Left cardiac atrium (tissue), 4 donors: ENCODE results near the gene FAM163A. TPM values are rescaled to one million over a fixed set of nuclear protein-coding genes. Genes with fewer than 3 reads are reported as not detected.
"Not testable (repeated sequence)": the region's sequence is repeated elsewhere in the genome, so short reads cannot be mapped to it uniquely, and the experiment has no call there.

Experiments
- ATAC-seq, 2 donors: fragments of 200-7000 bp; cut with Tn5 transposase; one replicate each; pipeline ENCODE4 v1.9.1; 2020; ENCODE audit warnings: mild to moderate bottlenecking in 2 of 2, moderate library complexity in 2 of 2
- DNase-seq: peaks from one replicate; pipeline ENCODE4 v3.0.0-alpha.2; 2020
- intact Hi-C, 2 donors: fragments of 100-400 bp; cut with DNase I; formaldehyde crosslinking; loops; one replicate each; pipeline versions ENCODE4 v1.14.1 to v1.15.1; 2022 to 2023
- total RNA-seq, 2 donors: library from RNA; stranded (reverse); fragmentation: NEBNext Ultra II Directional; extraction: Animal tissue kit (Norgen Biotek cat#: 25700); gene quantifications; one replicate each; pipeline ENCODE4 v1.2.1, GENCODE V29; 2021
- donor health status: DM: no; HTN: yes; CAD: no.
- donor health status: DM: no; HTN: yes; CAD: no; lungs with severe emphysema.
- donor health status: DM: yes; HTN: yes; CAD: no.
- donor health status: Dilated cardiomyopathy.

The FAM163A gene
- total RNA-seq, 2 donors from 2014 or later = 0.27 TPM; not detected in 1

DNA sequence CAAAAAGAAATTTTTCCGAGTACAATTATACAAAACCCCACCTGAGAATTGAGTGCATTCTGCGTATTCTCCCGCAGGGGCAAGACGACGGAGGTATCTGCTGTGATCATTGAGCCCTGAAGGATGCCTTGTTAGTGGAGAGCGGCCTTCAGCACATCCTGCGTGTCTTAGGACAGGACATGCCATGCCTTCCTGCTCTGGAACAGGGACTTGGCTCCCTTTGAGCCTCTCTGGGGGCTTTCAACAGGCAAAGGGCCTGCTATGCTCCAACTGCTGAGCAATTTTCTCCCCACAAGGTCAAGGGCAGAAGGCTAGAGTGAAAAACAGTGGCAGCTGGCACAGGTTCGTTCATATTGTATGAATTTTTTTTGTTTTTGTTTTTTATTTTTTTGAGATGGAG, 82.1 kb downstream of the FAM163A start:
- intact Hi-C loops = no loop called here
- peak in 1 of 2 donors; percentile 70 for ATAC-seq
- no peak for DNase-seq

DNA sequence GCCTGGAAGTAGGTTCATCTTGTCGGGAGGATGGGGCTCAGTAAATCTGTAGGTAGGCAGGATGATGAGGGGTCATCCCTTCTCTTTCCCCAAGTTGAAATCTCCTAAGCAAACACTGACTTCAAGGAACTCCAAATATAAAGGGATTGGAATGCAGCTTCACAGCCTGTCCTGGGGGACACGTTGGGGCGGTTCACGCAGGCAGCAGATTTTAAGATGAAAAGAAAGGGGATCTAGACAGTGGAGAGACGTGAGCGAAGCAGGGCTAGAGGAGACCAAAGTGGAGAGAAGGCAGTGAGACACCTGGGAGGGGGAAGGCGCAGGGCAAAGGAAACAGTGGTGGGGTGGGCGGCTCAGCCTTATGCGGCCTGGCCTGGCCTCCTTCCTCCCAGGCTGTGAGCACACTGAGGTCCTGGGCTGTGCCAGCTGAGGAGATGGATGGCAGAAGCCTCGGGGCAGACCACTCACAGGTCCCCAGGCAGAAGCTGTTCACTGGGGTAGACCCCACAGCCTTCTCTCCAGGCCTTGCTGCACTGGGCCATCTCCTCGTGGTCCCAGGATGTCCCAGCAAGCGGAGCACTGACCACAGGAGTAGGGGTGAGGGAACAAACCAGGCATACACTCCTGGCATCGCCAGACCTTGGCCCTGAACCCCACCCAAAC, 82.8 kb downstream of the FAM163A start:
- DNase-seq = no peak
- no peak for ATAC-seq
- intact Hi-C loops = no loop called here

DNA sequence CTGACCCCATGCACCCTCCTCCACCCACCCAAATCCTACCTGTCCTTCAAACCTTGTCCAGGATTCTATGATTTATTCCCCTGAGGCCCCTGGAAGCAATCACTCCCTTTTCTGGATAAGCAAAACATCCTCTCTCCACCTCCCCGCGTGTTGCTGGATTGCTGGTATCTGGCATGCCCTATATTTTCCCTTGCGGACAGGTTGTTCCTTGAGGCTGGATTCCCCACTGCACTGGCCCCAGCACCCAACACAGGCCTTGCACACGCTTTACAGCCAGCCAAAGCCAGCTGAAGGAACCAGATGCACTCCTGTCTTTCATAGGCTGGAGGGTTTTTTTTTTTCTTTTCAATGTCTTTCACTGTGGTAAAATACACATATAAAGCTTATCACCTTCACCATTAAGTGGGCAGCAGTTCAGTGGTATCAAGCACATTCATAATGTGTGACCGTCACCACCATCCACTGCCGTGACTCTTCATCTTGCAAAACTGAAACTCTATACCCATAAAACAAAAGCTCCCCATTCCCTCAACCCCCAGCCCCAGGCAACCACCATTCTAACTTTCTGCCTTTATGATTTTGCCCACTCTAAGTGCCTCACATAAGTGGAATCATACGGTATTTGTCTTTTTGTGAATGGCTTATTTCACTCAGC, 83.7 kb downstream of the FAM163A start:
- no peak for ATAC-seq
- intact Hi-C loops = no loop called here

DNA sequence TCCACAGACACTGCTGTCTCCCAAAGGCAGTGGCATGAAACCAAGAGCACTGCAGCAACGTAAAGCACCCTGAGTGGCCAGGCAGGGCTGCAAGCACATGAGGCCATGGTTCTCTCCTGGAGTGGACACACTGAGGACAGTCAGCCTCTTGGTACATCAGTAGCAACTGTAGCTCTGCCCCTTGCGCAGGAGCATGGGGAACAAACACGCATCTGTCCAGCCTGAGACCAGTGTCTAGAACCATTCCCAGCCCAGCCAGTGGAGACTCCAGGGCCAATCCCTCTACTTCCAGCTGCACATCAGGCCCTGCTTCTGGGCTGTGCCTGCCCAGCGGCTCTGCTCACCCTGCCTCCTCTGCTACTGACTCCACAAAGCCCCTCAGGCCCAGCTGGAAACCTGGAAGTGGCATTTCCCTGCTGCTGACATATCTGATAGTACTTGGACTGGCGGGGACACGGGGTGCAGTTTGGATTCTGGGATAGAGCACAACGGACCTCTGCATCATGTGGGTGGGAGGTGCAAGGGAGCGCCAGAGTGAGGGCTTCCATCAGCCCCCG, 85.5 kb downstream of the FAM163A start:
- ATAC-seq (no peak), DNase-seq (no peak)
- intact Hi-C loops = no loop called here

More for the DNA sequence above, 83.7 kb downstream of the FAM163A start:
- DNase-seq = no peak

DNA sequence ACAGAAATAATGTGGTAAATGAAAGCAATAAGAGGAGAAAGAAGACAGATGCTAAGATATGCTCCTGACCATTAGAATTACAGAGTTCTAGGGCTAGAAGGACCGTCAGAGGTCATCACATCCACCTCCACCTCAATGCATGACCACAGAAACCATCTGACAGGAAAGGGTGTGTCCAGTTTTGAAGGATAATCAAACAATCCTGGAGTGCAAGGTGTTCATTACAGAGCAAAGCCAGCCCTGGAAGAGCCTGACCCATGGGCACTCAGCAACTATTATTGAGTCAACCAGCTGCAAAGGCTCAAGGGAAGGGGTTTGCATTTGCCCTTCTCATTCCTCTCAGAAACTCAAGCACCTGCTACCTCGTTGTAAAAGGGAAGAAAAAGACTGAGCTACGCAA, 88.1 kb downstream of the FAM163A start:
- intact Hi-C loops = no loop called here
- ATAC-seq = no peak
- no peak for DNase-seq

DNA sequence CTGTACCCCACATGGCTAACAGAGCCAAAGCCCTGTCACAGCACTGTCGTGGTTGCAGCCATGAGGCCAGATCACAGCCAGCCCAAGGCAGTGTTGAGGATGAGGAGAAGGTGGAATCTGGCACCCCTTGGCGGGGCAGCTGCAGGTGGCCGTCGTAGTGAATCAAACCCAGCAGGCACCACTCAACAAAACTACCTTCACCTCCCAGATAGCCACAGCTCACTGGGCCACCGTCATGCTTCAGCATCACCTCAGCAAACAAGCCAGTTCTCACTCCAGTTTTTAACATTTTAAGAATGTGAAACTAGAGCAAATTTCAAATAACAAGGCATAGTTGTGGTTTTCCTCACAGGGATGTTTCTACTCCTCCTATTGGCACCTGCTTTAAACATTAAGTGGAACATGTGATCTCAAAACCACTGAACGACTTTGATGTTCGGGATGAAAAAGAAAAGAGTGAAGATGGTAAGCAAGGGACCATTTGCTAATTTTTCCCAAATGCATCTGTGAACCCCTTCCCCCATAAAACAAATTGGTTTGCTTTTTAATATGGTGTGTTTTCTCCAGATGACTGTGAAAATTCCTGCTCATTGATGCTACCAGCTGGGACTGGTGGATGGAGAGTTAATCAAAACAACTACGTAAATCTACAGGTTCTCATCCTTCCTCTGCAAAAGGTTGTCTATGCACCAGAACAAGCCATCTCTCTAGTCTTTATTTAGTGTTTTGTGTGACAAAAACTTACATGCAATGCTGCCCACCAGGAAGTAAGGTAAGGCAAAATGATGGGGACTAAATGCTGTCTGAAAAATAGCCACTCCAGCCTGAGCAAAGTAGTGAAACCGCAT, 89.0 kb downstream of the FAM163A start:
- no peak for ATAC-seq
- intact Hi-C loops = no loop called here
- DNase-seq = no peak

DNA sequence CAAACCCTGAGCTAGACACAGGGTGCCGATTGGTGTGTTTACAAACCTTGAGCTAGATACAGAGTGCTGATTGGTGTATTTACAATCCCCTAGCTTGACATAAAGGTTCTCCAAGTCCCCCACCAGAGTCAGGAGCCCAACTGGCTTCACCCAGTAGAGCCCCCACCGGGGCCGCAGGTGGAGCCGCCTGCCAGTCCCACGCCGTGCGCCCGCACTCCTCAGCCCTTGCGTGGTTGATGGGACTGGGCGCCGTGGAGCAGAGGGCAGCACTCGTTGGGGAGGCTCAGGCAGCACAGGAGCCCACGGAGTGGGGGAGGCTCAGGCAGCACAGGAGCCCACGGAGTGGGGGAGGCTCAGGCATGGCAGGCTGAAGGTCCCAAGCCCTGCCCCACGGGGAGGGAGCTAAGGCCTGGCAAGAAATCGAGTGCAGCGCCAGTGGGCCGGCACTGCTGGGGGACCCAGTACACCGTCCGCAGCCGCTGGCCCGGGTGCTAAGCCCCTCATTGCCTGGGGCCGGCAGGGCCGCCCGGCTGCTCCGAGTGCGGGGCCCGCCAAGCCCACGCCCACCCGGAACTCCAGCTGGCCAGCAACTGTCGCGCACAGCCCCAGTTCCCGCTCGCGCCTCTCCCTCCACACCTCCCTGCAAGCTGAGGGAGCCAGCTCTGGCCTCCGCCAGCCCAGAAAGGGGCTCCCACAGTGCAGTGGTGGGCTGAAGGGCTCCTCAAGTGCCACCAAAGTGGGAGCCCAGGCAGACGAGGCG, 93.8 kb downstream of the FAM163A start:
- ATAC-seq, DNase-seq, intact Hi-C loops: not testable (repeated sequence)

DNA sequence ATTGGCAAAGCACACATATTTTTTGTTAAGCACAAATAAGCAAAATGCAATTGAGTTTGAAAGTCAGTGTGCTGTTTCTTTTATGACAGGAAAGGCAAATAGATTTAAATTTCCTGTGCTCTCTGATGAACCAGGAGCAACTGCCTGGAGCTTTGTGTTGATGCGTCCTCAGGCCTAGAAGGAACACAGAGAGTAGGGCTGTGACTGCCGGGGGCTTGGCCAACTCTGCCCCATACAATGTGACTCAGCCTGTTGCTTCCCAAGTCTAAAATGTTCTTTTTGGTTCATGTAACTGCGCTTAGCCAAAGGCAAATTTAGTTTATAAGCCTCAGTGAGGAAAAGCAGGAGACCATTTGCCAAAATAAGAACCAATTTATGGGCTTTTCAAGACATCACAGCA, 97.0 kb downstream of the FAM163A start:
- no peak for ATAC-seq
- DNase-seq = no peak
- intact Hi-C loops = no loop called here

DNA sequence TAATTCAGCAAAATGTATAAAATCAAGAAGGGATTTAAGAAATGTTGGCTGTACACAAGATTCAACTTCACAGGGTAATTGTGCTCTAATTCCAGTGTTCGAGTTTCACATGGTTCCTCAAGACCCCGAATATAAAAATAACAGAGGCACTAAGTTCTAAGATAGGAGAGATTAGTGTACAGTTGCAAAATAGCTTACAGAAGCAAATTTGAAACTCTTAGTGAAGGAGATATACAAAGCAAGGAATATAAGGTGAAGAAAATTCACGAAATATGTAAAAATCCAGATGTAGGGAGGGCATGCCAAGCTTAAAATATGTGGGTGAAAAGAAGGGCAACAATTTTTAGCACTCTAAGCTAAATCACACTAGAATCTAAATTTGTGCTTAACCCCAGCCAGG, 105.1 kb downstream of the FAM163A start:
- ATAC-seq (no peak), DNase-seq (no peak)
- intact Hi-C loops = no loop called here

DNA sequence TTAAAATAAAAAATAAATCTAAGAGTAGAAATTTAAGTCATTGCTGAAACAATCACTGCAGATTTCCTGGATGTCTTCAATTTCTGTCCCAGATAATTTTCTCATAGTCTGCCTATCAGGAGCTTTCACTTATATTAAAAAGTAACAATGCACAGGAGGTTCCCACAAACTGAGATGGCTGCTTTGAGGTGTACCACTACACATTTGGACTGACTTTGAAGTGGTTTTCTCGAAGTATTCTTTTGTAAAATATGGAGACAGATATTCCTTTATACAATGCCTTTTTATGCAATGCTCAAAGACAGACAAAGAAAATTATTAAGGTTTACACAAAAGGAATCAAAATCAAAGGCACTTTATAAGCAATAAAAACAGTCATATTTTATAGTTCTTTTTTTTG, 110.0 kb downstream of the FAM163A start:
- intact Hi-C loops = no loop called here
- ATAC-seq (no peak), DNase-seq (no peak)

DNA sequence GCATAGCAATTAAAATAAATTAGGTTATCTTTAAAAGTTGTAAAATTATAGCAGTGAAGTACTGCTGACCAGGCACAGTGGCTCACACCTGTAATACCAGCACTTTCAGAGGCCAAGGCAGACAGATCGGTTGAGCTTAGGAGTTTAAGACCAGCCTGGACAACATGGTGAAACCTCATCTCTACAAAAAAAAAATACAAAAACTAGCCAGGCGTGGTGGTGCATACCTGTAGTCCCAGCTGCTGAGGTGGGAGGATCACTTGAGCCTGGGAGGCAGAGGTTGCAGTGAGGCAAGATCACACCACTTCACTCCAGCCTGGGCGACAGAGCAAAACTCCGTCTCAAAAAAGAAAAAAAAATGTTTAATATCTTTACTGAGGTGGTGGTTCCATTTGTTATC, 112.7 kb downstream of the FAM163A start:
- DNase-seq, intact Hi-C loops, ATAC-seq: not testable (repeated sequence)

DNA sequence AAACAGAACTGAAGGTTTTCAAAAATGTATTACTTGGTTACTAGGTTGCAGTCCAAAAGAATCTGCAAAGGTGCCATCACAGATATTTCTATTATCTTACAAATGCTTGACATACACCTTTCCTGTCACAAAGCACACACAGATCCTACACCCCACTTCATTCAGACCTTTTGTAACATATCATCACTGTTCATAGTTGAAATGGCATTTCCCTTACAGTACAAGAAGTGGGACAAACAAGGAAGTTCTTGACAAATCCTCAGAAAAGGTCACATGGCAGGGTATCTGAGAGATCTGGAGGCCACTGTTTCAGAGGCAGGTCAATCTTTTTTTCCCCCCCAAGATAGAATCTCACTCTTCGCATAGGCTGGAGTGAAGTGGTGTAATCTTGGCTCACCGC, 113.2 kb downstream of the FAM163A start:
- intact Hi-C loops = no loop called here

DNA sequence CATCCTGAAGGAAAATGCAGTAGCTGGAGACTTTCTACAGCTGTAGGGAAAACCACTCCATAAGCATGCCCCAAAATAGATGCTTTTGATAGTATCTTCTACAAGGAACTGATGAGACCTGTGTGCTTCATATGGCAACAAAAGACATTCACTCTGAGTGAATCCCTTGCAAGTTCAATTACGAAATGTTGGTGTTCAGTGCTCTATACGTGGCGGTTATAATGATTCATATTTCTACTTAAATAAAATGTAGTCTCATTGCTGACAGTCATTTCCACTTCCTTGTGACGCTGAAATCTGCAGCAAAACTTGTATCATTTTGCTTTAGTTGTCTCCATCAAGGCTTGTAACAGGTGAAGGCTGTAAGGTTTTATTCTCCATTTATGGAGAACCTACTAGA, 113.9 kb downstream of the FAM163A start:
- ATAC-seq = no peak

More for the DNA sequence above, 113.2 kb downstream of the FAM163A start:
- no peak for DNase-seq
- ATAC-seq = no peak

DNA sequence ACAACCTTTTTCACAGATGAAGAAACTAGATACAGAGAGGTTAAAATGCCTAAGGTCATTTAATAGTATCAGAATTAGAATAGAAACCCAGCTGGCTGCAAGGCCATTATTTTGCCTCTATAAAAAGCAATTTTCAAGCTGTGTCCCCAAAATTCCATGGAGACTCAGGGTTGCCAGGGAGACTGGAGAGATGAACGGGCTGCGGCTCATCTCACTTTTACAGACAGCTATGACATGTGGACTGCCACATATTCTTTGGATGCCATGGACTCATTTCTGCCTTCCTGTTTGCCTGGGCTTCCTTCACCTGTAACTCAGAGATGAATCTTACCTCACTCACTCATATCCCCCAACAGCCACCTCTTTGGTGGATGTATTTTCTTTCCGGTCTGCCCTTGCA, 117.6 kb downstream of the FAM163A start:
- DNase-seq (no peak), ATAC-seq (no peak)
- intact Hi-C loops = no loop called here

More for the DNA sequence above, 113.9 kb downstream of the FAM163A start:
- DNase-seq = no peak
- intact Hi-C loops = no loop called here

DNA sequence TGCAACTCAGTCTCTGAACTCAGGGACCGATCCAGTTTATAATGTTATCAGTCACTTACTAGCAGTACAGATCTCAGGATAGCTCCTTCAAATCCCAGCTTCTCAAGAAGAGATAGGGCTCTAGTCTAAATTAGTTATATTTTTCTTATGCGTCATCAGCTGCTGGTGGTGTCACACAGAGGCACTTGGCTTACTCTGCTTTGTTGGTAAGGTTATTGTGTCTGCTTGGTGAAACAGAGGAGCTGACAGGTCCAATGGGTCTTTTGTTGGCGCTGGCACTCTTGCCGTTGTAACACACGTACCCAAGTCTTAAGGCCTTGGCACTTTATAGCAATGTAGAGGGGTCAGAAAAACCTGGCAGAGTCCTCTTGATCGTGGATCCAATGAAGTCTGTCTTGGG, 122.3 kb downstream of the FAM163A start:
- intact Hi-C loops = no loop called here
- DNase-seq (no peak), ATAC-seq (peak in 1 of 2 donors; percentile 64)
